ENCODE measurements around the gene UBE2N.
A peak's percentile ranks its signal among the peaks of the same experiment; 100 is the strongest.
"Not testable (repeated sequence)": the region's sequence is repeated elsewhere in the genome, so short reads cannot be mapped to it uniquely, and the experiment has no call there.

UBE2N gene

DNA sequence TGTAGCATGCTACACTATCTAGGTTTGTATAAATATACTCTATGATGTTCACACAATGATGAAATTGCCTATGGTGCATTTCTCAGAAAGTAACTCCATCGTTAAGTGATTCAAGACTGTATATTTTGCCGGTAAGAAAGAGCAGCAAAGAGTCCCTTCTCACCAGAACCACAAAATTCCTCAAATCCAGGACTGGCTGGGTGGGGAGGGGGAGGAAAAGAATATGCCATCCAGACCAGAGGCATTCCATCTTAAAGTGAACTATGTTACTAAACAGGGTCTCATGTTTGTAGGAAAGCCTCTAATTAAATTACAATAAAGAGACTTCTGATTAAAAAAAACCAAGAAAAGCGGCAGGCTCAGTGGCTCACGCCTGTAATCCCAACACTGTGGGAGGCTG is 11.5 kb downstream of the UBE2N start:
- Mint-ChIP-seq H3K27me3 (no peaks in the 10 kb centered on the region), H3K4me1 (ENCODE audit: low read depth) (peaks cover 87% of the 10 kb centered on the region), H3K4me3 (no peak overlapping the region), H3K27ac (no peak overlapping the region), H3K36me3 (ENCODE audit: low read depth) (peaks cover 33% of the 10 kb centered on the region), H3K9me3 (no peaks in the 10 kb centered on the region)

DNA sequence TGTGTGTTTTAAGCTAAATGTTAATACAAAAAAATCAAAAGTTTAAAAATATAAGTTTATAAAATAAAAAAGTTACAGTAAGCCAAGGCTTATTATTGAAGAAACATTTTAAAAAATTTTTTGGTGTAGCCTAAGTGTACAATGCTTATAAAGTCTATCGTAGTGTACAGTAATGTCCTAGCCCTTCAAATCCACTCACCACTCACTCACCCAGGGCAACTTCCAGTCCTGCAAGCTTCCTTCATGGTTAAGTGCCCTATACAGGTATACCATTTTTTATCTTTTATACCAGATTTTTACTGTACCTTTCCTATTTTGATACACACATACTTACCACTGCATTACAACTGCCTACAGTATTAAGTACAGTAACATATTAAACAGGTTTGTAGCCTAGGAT is 11.9 kb downstream of the UBE2N start:
- H3K4me1 Mint-ChIP-seq (ENCODE audit: low read depth) = peaks cover 87% of the 10 kb centered on the region
- H3K36me3 Mint-ChIP-seq (ENCODE audit: low read depth) = peaks cover 33% of the 10 kb centered on the region

DNA sequence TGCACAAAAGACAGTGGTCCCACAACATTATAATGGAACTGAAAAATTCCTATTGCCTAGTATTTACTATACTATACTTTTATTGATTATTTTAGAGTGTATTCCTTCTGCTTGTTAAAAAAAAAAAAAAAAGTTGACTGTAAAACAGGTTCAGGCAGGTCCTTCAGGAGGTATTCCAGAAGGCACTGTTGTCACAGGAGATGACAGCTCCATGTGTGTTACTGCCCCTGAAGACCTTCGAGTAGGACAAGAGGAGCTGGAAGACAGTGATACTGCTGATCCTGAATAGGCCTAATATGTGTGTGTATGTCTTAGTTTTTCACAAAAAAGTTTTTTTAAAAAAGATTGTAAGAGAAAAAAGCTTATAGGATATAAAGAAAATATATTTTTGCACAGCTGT is 12.3 kb downstream of the UBE2N start:
- H3K27ac Mint-ChIP-seq = no peak overlapping the region
- peaks cover 32% of the 10 kb centered on the region for H3K36me3 Mint-ChIP-seq (ENCODE audit: low read depth)
- no peaks in the 10 kb centered on the region for H3K9me3 Mint-ChIP-seq
- H3K4me1 Mint-ChIP-seq (ENCODE audit: low read depth) = peaks cover 88% of the 10 kb centered on the region
- H3K4me3 Mint-ChIP-seq = no peak overlapping the region
- H3K27me3 Mint-ChIP-seq = no peaks in the 10 kb centered on the region

More for the DNA sequence above, 11.9 kb downstream of the UBE2N start:
- Mint-ChIP-seq H3K27ac (no peak overlapping the region), H3K27me3 (no peaks in the 10 kb centered on the region), H3K9me3 (no peaks in the 10 kb centered on the region), H3K4me3 (no peak overlapping the region)

DNA sequence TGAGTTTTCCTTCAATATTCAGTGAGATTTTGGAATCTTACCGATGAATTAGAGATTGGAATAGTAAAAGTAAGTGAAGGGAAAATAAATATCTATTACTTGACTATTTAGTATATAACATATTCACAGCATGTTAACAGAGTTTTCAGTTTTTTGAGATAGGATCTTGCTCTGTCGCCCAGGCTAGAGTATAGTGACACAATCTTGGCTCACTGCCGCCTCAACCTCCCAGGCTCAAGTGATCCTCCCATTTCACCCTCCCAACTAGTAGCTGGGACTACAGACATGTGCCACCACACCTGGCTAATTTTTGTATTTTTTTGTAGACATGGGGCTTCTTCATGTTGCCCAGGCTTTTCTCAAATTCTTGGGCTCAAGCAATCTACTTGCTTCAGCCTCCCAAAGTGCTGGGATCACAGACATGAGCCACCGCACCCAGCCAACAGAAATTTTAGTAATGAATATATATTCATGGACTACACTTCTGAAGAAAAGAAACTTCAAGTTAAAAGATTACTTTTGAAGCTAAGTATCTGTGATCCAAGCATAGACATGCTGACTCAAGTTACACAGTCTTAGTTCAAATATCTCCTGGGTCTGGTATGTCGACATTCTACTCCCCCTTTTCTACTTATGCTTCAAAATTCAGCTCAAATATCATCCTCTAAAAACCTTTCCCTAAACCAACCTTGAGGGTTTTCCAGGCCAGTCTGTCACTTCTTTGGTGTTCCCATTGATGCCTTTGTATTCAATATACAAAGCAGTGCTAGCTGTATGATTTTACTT is 13.8 kb downstream of the UBE2N start:
- Mint-ChIP-seq H3K27me3 (no peaks in the 10 kb centered on the region), H3K4me1 (ENCODE audit: low read depth) (peaks cover 87% of the 10 kb centered on the region), H3K4me3 (no peak overlapping the region), H3K9me3 (no peaks in the 10 kb centered on the region), H3K36me3 (ENCODE audit: low read depth) (peaks cover 20% of the 10 kb centered on the region), H3K27ac (peak overlapping the region; percentile 69)

DNA sequence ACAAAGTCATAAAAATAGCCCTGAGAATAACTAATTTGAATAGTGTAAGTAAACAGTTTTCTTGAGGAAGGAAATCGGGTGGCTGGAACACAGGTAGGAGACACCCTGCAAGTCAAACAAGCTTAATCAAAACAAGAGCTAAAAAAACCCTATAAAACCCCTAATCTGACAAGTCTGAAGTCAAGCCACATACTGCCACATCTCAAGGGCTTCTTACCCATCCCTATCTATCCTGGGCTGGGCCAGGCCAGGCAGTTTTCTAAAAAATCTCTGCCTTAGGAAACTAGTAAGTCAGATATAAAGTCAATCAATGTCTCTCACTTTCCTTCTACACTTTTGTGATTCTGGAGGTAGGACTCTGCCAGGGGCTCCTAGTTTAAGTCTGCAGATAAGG is 15.3 kb downstream of the UBE2N start:
- Mint-ChIP-seq H3K9me3 (no peaks in the 10 kb centered on the region), H3K4me3 (peak overlapping the region; percentile 13), H3K36me3 (ENCODE audit: low read depth) (peaks cover 24% of the 10 kb centered on the region), H3K27ac (peak overlapping the region; percentile 45), H3K4me1 (ENCODE audit: low read depth) (peaks cover 90% of the 10 kb centered on the region), H3K27me3 (no peaks in the 10 kb centered on the region)

DNA sequence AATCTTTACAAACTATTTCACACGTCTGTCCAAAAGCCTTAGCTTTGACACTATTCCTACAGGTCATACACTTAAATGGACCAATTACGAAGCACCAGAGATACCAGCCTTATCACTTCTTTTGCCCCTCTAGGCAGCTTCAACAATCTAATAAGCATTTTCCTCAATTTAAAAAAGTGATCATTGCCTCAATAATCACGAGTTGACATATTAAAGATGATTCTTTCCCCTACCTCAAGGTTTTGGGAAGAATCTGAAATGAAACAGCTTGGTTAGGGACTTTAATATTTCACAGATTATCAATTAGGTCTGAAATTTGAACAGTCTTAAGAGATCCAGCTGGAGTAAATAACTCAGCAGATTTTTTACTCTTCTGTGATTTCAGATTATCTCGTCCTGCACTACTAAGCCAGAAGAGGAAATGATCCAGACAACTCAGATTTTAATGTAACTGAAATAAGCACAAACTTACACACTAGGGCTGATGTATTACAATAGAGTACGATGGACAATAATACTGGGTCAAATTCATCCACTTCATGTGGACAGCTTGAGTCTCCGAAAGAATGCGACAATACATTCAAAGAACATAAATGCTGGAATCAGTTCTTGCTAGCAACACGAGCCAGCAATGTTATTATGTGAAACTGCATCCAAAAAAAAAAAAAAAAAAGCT is 15.9 kb downstream of the UBE2N start:
- Mint-ChIP-seq H3K27me3 (no peaks in the 10 kb centered on the region), H3K9me3 (no peaks in the 10 kb centered on the region), H3K27ac (peak overlapping the region; percentile 45), H3K4me3 (peak overlapping the region; percentile 13), H3K36me3 (ENCODE audit: low read depth) (peaks cover 24% of the 10 kb centered on the region), H3K4me1 (ENCODE audit: low read depth) (peaks cover 91% of the 10 kb centered on the region)

DNA sequence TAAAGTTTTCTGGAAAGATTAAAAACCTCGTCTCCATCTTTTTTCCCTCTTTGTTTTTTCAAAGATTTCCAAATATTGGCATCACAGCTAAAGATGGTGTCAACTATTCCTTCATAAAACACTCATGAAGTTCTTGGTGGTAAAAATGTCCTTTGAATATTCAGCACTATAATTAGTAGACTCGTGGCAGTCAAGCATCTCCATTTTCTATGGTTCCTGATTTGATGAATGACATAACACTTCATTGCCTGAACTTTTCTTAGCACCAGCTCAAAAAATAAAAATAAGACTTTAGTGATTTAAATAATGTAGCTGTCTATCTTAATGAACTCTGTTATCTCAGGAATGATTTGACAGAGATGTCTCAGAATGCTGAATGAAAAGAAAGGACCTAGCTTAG is 19.7 kb downstream of the UBE2N start:
- H3K36me3 Mint-ChIP-seq (ENCODE audit: low read depth) = peaks cover 13% of the 10 kb centered on the region
- H3K4me3 Mint-ChIP-seq = peak overlapping the region; percentile 35
- peaks cover 98% of the 10 kb centered on the region for H3K4me1 Mint-ChIP-seq (ENCODE audit: low read depth)
- no peaks in the 10 kb centered on the region for H3K9me3 Mint-ChIP-seq
- peak overlapping the region; percentile 63 for H3K27ac Mint-ChIP-seq
- H3K27me3 Mint-ChIP-seq = no peaks in the 10 kb centered on the region

DNA sequence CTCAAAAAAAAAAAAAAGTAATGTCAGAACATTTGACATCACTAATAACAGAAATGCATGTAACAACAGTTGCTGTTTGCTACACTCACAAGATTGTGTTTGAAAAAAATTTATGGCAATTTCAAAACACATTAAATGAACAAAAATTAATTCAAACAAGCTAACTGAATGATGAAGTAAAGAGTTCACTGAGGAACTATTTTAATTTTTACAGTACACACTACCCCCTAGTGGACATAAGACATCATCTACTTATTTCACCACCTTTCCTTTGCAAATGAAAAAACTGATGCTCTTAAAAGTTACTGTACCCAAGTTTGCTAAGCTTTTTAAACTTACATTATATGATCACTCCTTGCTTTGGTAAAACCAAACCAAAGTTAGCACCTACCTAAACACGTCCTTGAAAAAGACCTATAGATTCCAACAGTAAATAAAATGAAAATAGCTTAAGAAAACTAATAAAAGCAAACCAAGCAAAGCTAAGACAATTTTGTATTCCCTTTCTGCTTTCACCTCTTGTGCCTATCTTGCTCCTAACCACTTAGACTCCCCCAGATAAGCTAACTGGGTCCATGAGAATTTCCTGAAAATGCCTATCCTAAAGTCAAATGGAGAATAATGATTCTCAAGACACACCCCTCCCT is 22.2 kb downstream of the UBE2N start:
- Mint-ChIP-seq H3K27me3 (no peaks in the 10 kb centered on the region), H3K27ac (peak overlapping the region; percentile 29), H3K4me3 (no peak overlapping the region), H3K36me3 (ENCODE audit: low read depth) (peaks cover 11% of the 10 kb centered on the region), H3K4me1 (ENCODE audit: low read depth) (peaks cover 99% of the 10 kb centered on the region), H3K9me3 (peaks cover 1% of the 10 kb centered on the region)

DNA sequence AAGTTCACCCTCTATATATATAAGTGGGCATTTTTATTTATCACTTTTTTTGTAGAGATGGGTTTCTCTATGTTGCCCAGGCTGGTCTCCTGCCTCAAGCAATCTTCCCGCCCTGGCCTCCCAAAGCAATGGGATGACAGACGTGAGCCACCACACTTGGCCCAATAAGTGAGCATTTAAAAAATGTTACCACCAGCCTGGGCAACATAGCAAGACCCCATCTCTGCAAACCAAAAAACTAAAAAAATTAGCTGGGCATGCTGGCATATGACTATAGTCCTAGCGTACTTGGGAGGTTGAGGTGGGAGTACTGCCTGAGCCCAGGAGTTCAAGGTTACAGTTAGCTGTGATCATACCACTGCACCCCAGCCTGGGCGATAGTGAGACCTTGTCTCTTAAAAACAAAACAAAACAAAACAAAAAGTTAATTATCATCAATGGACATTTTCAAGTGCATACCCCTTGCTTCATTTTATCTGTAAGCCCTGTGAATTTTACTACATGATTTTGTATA is 23.7 kb downstream of the UBE2N start:
- H3K36me3 Mint-ChIP-seq (ENCODE audit: low read depth) = peaks cover 22% of the 10 kb centered on the region
- H3K27ac Mint-ChIP-seq = peak overlapping the region; percentile 61
- no peaks in the 10 kb centered on the region for H3K27me3 Mint-ChIP-seq
- H3K9me3 Mint-ChIP-seq = peaks cover 3% of the 10 kb centered on the region
- H3K4me3 Mint-ChIP-seq = peak overlapping the region; percentile 13
- peaks cover 98% of the 10 kb centered on the region for H3K4me1 Mint-ChIP-seq (ENCODE audit: low read depth)

DNA sequence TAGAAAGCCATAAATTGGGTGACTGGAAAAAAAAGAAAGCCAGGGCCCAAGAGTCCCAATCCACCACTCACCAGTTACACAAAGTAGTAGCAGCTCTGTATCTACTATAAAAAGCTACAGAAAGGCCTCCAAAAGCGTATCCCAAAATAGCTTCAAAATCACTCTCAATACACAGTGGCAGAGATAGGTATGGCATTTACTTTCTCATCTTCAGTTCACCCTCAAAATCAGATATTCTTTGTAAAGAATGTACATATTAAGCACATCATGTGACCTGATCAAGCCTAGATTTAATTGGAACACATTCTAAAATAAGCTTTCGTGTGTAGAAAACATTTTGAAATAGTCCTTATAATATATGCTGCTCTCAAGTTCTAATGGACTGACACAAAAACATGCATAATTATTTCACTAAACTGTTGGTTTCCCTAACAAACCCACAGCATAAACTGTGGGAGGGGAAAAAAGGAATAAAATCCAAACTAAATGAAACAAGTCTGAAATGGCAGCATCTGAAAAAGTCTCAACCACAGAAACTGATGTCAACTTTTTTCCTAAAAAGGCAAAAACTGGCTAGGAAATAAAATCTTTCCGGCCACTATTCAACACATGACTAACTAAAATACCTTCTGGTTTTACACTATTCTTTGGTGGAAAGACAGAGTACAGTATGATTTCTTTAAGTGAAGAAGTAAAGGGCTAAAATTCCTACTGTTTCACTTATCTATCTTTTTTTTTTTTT is 25.9 kb downstream of the UBE2N start:
- Mint-ChIP-seq H3K27ac (peak overlapping the region; percentile 94), H3K4me3 (peak overlapping the region; percentile 52)

DNA sequence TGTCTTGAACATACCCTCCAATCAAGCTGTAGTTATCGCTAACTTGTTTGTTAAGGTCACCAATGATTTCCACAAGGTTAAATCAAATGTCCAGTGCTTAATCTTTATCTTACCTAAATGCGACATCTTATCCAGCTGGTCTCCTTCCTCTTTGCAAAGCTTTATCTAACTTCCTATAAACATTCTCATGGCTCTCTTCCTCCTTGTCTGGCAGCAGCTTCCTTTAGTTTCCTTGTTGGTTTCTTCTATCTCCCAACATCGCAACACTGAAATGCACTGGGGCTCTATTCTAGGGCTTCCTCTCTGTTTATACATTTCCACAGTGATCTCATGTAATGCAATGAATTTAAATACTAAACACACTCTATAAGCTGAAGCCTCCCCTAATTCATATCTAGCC is 28.7 kb downstream of the UBE2N start:
- H3K27me3 Mint-ChIP-seq = no peaks in the 10 kb centered on the region
- peaks cover 58% of the 10 kb centered on the region for H3K36me3 Mint-ChIP-seq (ENCODE audit: low read depth)
- H3K9me3 Mint-ChIP-seq = peaks cover 3% of the 10 kb centered on the region
- H3K27ac Mint-ChIP-seq = peak overlapping the region; percentile 65
- no peak overlapping the region for H3K4me3 Mint-ChIP-seq
- H3K4me1 Mint-ChIP-seq (ENCODE audit: low read depth) = peaks cover 96% of the 10 kb centered on the region

More for the DNA sequence above, 25.9 kb downstream of the UBE2N start:
- H3K36me3 Mint-ChIP-seq (ENCODE audit: low read depth) = peaks cover 30% of the 10 kb centered on the region
- peaks cover 3% of the 10 kb centered on the region for H3K9me3 Mint-ChIP-seq
- peaks cover 96% of the 10 kb centered on the region for H3K4me1 Mint-ChIP-seq (ENCODE audit: low read depth)
- no peaks in the 10 kb centered on the region for H3K27me3 Mint-ChIP-seq

DNA sequence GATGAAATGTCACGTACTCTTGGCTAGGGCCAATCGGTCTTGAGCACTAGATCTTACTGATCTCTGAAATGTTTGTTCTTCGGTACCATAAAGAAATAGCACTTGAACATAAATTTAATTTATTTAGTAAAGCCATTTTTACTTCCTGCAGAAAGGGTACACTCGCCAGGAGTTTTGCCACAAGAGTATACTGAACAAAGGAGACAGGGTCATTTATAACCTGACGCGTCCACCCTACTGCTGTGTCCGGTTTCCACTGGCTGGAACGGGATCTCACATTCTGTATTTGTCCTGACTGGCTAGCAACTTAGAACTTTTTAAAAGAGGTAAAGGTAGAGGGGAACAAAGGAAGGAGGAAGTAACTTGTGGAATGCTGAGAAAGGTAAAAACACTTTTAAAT is 29.4 kb downstream of the UBE2N start:
- H3K9me3 Mint-ChIP-seq, H3K4me3 Mint-ChIP-seq, H3K27me3 Mint-ChIP-seq: not testable (repeated sequence)
- Mint-ChIP-seq H3K4me1 (ENCODE audit: low read depth) (peaks cover 94% of the 10 kb centered on the region), H3K36me3 (ENCODE audit: low read depth) (peaks cover 63% of the 10 kb centered on the region), H3K27ac (peak overlapping the region; percentile 66)

DNA sequence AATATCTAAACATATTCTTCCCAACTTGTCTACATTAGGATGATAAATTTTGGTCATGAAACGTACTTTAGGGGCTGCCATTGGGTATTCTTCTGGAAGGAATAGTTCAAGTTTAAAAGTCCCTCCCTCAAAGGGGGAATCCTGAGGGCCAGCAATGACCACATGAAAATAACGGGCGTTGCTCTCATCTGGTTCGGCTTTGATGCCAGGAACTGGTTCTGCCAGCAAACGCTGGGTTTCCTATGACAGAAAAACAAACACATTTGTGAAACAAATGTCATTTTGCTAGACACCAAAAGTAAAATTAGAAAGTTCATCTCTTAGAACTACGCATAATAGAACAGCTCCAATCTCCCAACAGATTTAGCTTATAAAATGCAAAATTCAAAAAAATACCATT is 30.7 kb downstream of the UBE2N start:
- not testable (repeated sequence) for H3K4me3 Mint-ChIP-seq, H3K9me3 Mint-ChIP-seq, H3K27me3 Mint-ChIP-seq
- Mint-ChIP-seq H3K36me3 (ENCODE audit: low read depth) (peaks cover 76% of the 10 kb centered on the region), H3K4me1 (ENCODE audit: low read depth) (peaks cover 86% of the 10 kb centered on the region), H3K27ac (peak overlapping the region; percentile 42)

DNA sequence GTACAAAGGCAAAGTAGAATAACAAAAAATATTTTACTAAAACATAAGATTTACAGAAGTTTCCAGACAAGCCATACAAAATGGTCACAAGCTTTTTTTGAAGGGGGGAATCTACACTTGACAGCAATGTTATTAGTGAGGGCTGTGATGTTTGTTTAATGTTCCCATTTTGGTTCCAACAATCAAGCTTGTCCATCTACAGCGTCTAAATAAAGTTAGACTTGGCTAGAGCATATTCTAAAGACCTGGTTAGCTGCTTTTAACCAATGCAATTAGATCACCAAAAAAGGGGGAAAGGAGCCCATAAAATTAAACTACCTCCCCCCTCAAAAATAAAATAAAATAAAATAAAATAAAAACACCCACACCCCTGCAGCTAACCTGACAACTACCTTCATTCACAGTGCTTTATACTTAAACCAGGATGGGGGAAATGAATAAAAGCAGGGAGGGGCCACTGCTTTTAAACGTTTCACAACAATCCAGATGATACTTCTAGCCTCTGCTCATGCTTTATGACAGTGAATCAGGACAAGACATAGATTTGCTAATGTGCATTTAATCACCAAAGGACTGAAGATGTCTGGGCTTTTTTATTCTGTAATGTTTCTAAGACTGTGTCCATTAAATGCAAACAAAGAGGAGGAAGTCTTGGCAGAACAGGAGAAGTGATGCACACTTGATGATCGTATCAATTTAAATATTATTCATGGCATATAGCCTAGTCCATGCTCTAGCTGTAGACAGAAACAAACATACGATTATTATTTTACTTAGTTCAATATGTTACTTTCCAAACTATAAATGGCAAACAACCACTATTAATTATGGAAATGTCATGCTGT is 32.2 kb downstream of the UBE2N start:
- not testable (repeated sequence) for H3K9me3 Mint-ChIP-seq, H3K4me3 Mint-ChIP-seq, H3K27me3 Mint-ChIP-seq
- H3K4me1 Mint-ChIP-seq (ENCODE audit: low read depth) = peaks cover 71% of the 10 kb centered on the region
- H3K36me3 Mint-ChIP-seq (ENCODE audit: low read depth) = peaks cover 84% of the 10 kb centered on the region
- H3K27ac Mint-ChIP-seq = peak overlapping the region; percentile 23

All from stimulated activated naive CD8-positive, alpha-beta T cell treated with anti-CD3 and anti-CD28 coated beads, Interleukin-15, Interleukin-2, amounts not matched to agents 100 ng/mL and 50 ng/mL, for 24 hours (primary cell).